SK-N-SH treated with all-trans-retinoic acid at 6 μM for 48 hours (cell line): Measurements from ENCODE around the gene OR2B6.
"Not testable (repeated sequence)": the region's sequence is repeated elsewhere in the genome, so short reads cannot be mapped to it uniquely, and the experiment has no call there.

Experiments used
- ATAC-seq: fragments of 200-7000 bp; cut with Tn5 transposase; 3 replicates; pipeline ENCODE4 v1.9.1; 2020; ENCODE audit warnings: mild to moderate bottlenecking, moderate library complexity
- BACH2 ChIP-seq: fragments of 250-450 bp; sonication (Bioruptor Pico); IDR thresholded peaks from 2 replicates; pipeline ENCODE4 v1.9.0; 2021; ENCODE audit warnings: mild to moderate bottlenecking, borderline replicate concordance
- CSRNP3 ChIP-seq: fragments of 250-450 bp; sonication (Bioruptor Pico); IDR thresholded peaks from 2 replicates; pipeline ENCODE4 v1.5.1; 2021; ENCODE audit warnings: mild to moderate bottlenecking, moderate library complexity
- ESRRG ChIP-seq: fragments of 250-450 bp; sonication (Bioruptor Pico); IDR thresholded peaks from 2 replicates; pipeline ENCODE4 v1.6.1; 2021; ENCODE audit warnings: mild to moderate bottlenecking
- ISL1 ChIP-seq: fragments of 250-450 bp; sonication (Bioruptor Pico); IDR thresholded peaks from 2 replicates; pipeline ENCODE4 v2.1.2; 2022; ENCODE audit warnings: mild to moderate bottlenecking, moderate library complexity
- OSR1 ChIP-seq: fragments of 250-450 bp; sonication (Bioruptor Pico); IDR thresholded peaks from 2 replicates; pipeline ENCODE4 v1.8.0; 2022; ENCODE audit warnings: moderate library complexity, mild to moderate bottlenecking, inconsistent platforms
- PATZ1 ChIP-seq: fragments of 250-450 bp; sonication (Bioruptor Pico); IDR thresholded peaks from 2 replicates; pipeline ENCODE4 v1.8.0; 2020; ENCODE audit warnings: mild to moderate bottlenecking, moderate library complexity, borderline replicate concordance
- PPARA ChIP-seq: fragments of 250-450 bp; sonication (Bioruptor Pico); IDR thresholded peaks from 2 replicates; pipeline ENCODE4 v1.5.0; 2020; ENCODE audit warnings: mild to moderate bottlenecking, borderline replicate concordance
- RARB ChIP-seq: fragments of 250-450 bp; sonication (Bioruptor Pico); IDR thresholded peaks from 2 replicates; pipeline ENCODE4 v1.8.0; 2021; ENCODE audit warnings: mild to moderate bottlenecking, moderate library complexity
- SNAI2 ChIP-seq: fragments of 250-450 bp; sonication (Bioruptor Pico); IDR thresholded peaks from 2 replicates; pipeline ENCODE4 v1.5.0; 2020; ENCODE audit warnings: mild to moderate bottlenecking, moderate library complexity
- TCF4 ChIP-seq: fragments of 250-450 bp; sonication (Bioruptor Pico); IDR thresholded peaks from 2 replicates; pipeline ENCODE4 v1.8.0; 2021; ENCODE audit warnings: mild to moderate bottlenecking, moderate library complexity, borderline replicate concordance
- TOX ChIP-seq: fragments of 250-450 bp; sonication (Bioruptor Pico); IDR thresholded peaks from 2 replicates; pipeline ENCODE4 v1.8.0; 2021; ENCODE audit warnings: mild to moderate bottlenecking, moderate library complexity, borderline replicate concordance
- TSHZ2 ChIP-seq: fragments of 250-450 bp; sonication (Bioruptor Pico); IDR thresholded peaks from 2 replicates; pipeline ENCODE4 v1.5.0; 2020; ENCODE audit warnings: mild to moderate bottlenecking, moderate library complexity
- ZC3H10 ChIP-seq: fragments of 250-450 bp; sonication (Bioruptor Pico); IDR thresholded peaks from 2 replicates; pipeline ENCODE4 v1.5.1; 2021; ENCODE audit warnings: mild to moderate bottlenecking, moderate library complexity
- ZFP3 ChIP-seq: fragments of 250-450 bp; sonication (Bioruptor Pico); IDR thresholded peaks from 2 replicates; pipeline ENCODE4 v1.5.0; 2020; ENCODE audit warnings: mild to moderate bottlenecking, moderate library complexity
- ZFP30 ChIP-seq: fragments of 450-650 bp; formaldehyde crosslinking; IDR thresholded peaks from 2 replicates; pipeline ENCODE4 v1.5.0; 2022; ENCODE audit warnings: mild to moderate bottlenecking, moderate library complexity
- ZNF70 ChIP-seq: fragments of 450-650 bp; formaldehyde crosslinking; IDR thresholded peaks from 2 replicates; pipeline ENCODE4 v1.5.0; 2020; ENCODE audit warnings: mild to moderate bottlenecking, moderate library complexity
- ZNF8 ChIP-seq: fragments of 450-650 bp; formaldehyde crosslinking; IDR thresholded peaks from 2 replicates; pipeline ENCODE4 v1.5.0; 2020; ENCODE audit warnings: mild to moderate bottlenecking, moderate library complexity
- TF ChIP-seq, protein P1 (sequence below): fragments of 250-450 bp; sonication (Bioruptor Pico); IDR thresholded peaks from 2 replicates; pipeline ENCODE4 v1.5.1; 2020; ENCODE audit warnings: low read depth, mild to moderate bottlenecking, moderate library complexity

Gene OR2B6

DNA sequence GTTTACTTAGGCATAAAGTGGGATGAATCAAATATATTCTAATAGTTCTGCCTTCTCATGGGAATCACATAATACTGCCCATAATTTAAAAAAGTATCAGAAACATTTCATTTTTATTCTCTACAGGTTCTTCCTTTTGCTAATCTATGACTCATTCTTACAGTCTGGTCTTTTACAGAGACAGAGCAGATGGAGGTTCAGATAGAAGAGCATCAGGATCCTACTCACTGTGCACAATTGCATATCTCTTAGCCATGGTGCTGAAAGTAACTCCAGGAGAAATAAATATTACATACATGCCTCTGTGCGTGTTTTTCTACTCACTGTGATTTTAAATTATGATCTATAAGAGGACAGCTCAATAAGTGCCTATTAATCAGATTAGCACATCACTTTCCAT, 16.3 kb upstream of the OR2B6 start:
- TF ChIP-seq RARB (CRISPR knock-in tag) (no peak), TOX (CRISPR knock-in tag) (no peak), SNAI2 (CRISPR knock-in tag) (no peak), OSR1 (CRISPR knock-in tag) (no peak), ZFP3 (no peak), TSHZ2 (CRISPR knock-in tag) (no peak), PPARA (CRISPR knock-in tag) (no peak), ESRRG (CRISPR knock-in tag) (no peak), TCF4 (no peak), ZNF8 (CRISPR knock-in tag) (no peak), ZFP30 (CRISPR knock-in tag) (no peak), ISL1 (CRISPR knock-in tag) (no peak), PATZ1 (CRISPR knock-in tag) (no peak), CSRNP3 (CRISPR knock-in tag) (no peak)
- TF ChIP-seq, protein P1, sequence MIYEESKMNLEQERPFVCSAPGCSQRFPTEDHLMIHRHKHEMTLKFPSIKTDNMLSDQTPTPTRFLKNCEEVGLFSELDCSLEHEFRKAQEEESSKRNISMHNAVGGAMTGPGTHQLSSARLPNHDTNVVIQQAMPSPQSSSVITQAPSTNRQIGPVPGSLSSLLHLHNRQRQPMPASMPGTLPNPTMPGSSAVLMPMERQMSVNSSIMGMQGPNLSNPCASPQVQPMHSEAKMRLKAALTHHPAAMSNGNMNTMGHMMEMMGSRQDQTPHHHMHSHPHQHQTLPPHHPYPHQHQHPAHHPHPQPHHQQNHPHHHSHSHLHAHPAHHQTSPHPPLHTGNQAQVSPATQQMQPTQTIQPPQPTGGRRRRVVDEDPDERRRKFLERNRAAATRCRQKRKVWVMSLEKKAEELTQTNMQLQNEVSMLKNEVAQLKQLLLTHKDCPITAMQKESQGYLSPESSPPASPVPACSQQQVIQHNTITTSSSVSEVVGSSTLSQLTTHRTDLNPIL: no peak
- ATAC-seq: peak; percentile 38; the same call in 1 of the 3 replicates

DNA sequence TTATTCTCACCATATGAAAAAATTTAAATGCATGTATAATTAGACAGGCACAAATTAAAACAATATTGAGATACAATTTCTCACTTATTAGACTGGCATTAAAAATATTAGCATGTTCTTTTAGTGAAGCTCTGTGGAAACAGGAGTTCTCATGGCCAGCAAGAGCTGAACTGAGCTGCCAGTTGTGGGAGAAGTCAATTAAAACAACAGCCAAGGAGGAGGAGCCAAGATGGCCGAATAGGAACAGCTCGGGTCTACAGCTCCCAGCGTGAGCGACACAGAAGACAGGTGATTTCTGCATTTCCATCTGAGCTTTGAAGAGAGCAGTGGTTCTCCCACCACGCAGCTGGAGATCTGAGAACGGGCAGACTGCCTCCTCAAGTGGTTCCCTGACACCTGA, 14.0 kb upstream of the OR2B6 start:
- not testable (repeated sequence) for ATAC-seq

DNA sequence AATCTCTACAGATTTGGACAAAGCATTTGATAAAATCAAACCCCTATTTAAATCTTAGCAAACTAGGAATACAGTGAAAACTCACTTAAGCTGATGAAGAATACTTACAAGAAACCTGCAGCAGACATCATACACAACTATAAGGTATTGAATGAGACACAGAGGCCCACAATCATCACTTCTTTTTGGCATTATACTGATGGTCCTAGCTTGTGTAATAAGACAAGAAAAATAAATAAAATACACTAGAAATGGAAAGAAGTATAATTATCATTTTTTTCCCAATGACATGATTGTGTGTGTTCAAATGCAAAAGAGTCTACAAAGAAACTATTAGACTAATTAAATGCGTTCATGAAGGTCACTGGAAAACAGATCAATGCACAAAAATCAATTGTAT, 8.8 kb upstream of the OR2B6 start:
- ATAC-seq: no peak
- no peak for TF ChIP-seq ZFP30 (CRISPR knock-in tag)

GRCh38 chr6:27951040-27951439, 6.0 kb upstream of the OR2B6 start:
- ATAC-seq: no peak
- TF ChIP-seq SNAI2 (CRISPR knock-in tag) (no peak), TSHZ2 (CRISPR knock-in tag) (no peak), ZC3H10 (no peak), ZNF70 (no peak)

DNA sequence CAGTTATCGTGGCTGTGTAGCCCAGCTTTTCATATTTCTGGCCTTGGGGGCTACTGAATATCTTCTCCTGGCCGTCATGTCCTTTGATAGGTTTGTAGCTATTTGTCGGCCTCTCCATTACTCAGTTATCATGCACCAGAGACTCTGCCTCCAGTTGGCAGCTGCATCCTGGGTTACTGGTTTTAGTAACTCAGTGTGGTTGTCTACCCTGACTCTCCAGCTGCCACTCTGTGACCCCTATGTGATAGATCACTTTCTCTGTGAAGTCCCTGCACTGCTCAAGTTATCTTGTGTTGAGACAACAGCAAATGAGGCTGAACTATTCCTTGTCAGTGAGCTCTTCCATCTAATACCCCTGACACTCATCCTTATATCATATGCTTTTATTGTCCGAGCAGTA, 475 bp downstream of the OR2B6 start:
- ATAC-seq: no peak
- TF ChIP-seq ZFP3 (no peak), CSRNP3 (CRISPR knock-in tag) (no peak), TOX (CRISPR knock-in tag) (no peak), ISL1 (CRISPR knock-in tag) (no peak), ZNF8 (CRISPR knock-in tag) (no peak), RARB (CRISPR knock-in tag) (no peak), TSHZ2 (CRISPR knock-in tag) (no peak), PPARA (CRISPR knock-in tag) (no peak), BACH2 (CRISPR knock-in tag) (no peak)
- TF ChIP-seq, protein P1: no peak
